ENCODE results near the gene MRAP. TPM values are rescaled to one million over a fixed set of nuclear protein-coding genes. Genes with fewer than 3 reads are reported as not detected.

The MRAP gene
- total and polyA plus RNA-seq, 2 donors from 2014 or later: not detected

DNA sequence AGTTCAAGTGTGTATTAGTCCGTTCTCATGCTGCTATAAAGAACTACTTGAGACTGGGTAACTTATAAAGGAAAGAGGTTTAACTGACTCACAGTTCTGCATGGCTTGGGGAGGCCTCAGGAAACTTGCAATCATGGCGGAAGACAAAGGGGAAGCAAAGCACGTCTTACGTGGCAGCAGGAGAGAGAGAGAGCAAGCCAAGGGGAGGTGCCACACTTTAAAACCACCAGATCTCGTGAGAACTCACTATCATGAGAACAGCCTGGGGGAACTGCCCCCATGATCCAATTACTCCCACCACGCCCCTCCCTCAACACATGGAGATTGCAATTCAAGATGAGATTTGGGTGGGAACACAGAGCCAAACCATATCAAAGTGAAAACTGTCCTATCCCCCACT, 15.7 kb upstream of the MRAP start:
- H3K4me1 ChIP-seq (ENCODE audit: control insufficient read depth in 2 of 3, insufficient read depth in 2 of 3, low read depth in 1 of 3, low read length in 3 of 3): peaks cover 0 to 8% (median 0%) of the 10 kb centered on the region in 3 donors
- no peak for FAIRE-seq
- intact Hi-C loops (cut with DNase I): no loop called here
- no peaks in the 10 kb centered on the region for H3K9me3 ChIP-seq (ENCODE audit: control insufficient read depth in 2 of 3, insufficient read depth in 1 of 3, low read length in 3 of 3)
- no peaks in the 10 kb centered on the region for H3K36me3 ChIP-seq (ENCODE audit: control insufficient read depth in 2 of 3, insufficient read depth in 3 of 3, low read length in 3 of 3)
- H3K9ac ChIP-seq (ENCODE audit: low read length in 3 of 3): no peak overlapping the region
- TF ChIP-seq, protein P1, sequence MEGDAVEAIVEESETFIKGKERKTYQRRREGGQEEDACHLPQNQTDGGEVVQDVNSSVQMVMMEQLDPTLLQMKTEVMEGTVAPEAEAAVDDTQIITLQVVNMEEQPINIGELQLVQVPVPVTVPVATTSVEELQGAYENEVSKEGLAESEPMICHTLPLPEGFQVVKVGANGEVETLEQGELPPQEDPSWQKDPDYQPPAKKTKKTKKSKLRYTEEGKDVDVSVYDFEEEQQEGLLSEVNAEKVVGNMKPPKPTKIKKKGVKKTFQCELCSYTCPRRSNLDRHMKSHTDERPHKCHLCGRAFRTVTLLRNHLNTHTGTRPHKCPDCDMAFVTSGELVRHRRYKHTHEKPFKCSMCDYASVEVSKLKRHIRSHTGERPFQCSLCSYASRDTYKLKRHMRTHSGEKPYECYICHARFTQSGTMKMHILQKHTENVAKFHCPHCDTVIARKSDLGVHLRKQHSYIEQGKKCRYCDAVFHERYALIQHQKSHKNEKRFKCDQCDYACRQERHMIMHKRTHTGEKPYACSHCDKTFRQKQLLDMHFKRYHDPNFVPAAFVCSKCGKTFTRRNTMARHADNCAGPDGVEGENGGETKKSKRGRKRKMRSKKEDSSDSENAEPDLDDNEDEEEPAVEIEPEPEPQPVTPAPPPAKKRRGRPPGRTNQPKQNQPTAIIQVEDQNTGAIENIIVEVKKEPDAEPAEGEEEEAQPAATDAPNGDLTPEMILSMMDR (IDR thresholded peaks at IDR 0.05; ENCODE audit: borderline replicate concordance, extremely low read depth, insufficient read depth): no peak
- no peak overlapping the region for H3K4me3 ChIP-seq (ENCODE audit: low read length in 3 of 3)
- H3K27ac ChIP-seq (ENCODE audit: low read depth in 2 of 2, low read length in 2 of 2): no peak overlapping the region
- H3K27me3 ChIP-seq (ENCODE audit: control insufficient read depth, insufficient read depth, low read length): no peaks in the 10 kb centered on the region
- DNase-seq: no peak

- intact Hi-C loops (cut with DNase I): no loop called here
- DNase-seq: no peak
- TF ChIP-seq, protein P1 (IDR thresholded peaks at IDR 0.05; ENCODE audit: borderline replicate concordance, extremely low read depth, insufficient read depth): no peak
- no peaks in the 10 kb centered on the region for H3K36me3 ChIP-seq (ENCODE audit: control insufficient read depth in 2 of 3, insufficient read depth in 3 of 3, low read length in 3 of 3)
- no peak for FAIRE-seq
- H3K4me1 ChIP-seq (ENCODE audit: control insufficient read depth in 2 of 3, insufficient read depth in 2 of 3, low read depth in 1 of 3, low read length in 3 of 3): no peaks in the 10 kb centered on the region
- no peak overlapping the region for H3K9ac ChIP-seq (ENCODE audit: low read length in 3 of 3)
- H3K27ac ChIP-seq (ENCODE audit: low read depth in 2 of 2, low read length in 2 of 2): no peak overlapping the region
- no peaks in the 10 kb centered on the region for H3K9me3 ChIP-seq (ENCODE audit: control insufficient read depth in 2 of 3, insufficient read depth in 1 of 3, low read length in 3 of 3)
- no peak overlapping the region for H3K4me3 ChIP-seq (ENCODE audit: low read length in 3 of 3)
- H3K27me3 ChIP-seq (ENCODE audit: control insufficient read depth, insufficient read depth, low read length): no peaks in the 10 kb centered on the region
Observed at GRCh38 chr21:32285476-32285875, 13.2 kb upstream of the MRAP start.

GRCh38 chr21:32297449-32297848, 1.2 kb upstream of the MRAP start:
- H3K27ac ChIP-seq (ENCODE audit: low read depth in 2 of 2, low read length in 2 of 2): no peak overlapping the region
- intact Hi-C loops (cut with DNase I): no loop called here
- no peak overlapping the region for H3K4me3 ChIP-seq (ENCODE audit: low read length in 3 of 3)
- no peaks in the 10 kb centered on the region for H3K9me3 ChIP-seq (ENCODE audit: control insufficient read depth in 2 of 3, insufficient read depth in 1 of 3, low read length in 3 of 3)
- H3K27me3 ChIP-seq (ENCODE audit: control insufficient read depth, insufficient read depth, low read length): no peaks in the 10 kb centered on the region
- no peak for FAIRE-seq
- H3K4me1 ChIP-seq (ENCODE audit: control insufficient read depth in 2 of 3, insufficient read depth in 2 of 3, low read depth in 1 of 3, low read length in 3 of 3): no peaks in the 10 kb centered on the region
- H3K9ac ChIP-seq (ENCODE audit: low read length in 3 of 3): no peak overlapping the region
- no peaks in the 10 kb centered on the region for H3K36me3 ChIP-seq (ENCODE audit: control insufficient read depth in 2 of 3, insufficient read depth in 3 of 3, low read length in 3 of 3)
- TF ChIP-seq, protein P1 (IDR thresholded peaks at IDR 0.05; ENCODE audit: borderline replicate concordance, extremely low read depth, insufficient read depth): no peak
- DNase-seq: no peak

DNA sequence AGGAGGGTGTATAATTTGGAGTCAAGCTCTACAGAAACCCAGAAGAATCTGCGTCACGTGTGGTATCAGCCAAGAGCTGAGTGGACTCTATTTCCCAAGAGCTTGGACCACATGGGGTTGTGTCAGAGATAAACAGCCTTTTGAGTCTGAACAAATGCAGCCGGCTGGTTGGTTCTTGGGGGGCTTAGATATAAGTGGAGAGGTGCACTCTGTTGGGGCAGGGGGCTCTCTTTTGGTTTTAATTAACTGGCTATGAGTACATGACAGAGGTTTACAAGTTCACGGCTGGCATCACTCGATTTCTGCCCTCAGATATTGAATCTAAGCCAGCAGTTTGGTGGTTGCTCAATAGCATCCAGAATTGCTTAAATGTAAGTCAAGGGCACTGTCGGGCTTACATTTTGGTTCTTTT, 501 bp upstream of the MRAP start:
- FAIRE-seq (no peak), DNase-seq (no peak)
- Histone ChIP-seq H3K9me3 (ENCODE audit: control insufficient read depth in 2 of 3, insufficient read depth in 1 of 3, low read length in 3 of 3) (no peaks in the 10 kb centered on the region), H3K27me3 (ENCODE audit: control insufficient read depth, insufficient read depth, low read length) (no peaks in the 10 kb centered on the region), H3K4me1 (ENCODE audit: control insufficient read depth in 2 of 3, insufficient read depth in 2 of 3, low read depth in 1 of 3, low read length in 3 of 3) (no peaks in the 10 kb centered on the region), H3K36me3 (ENCODE audit: control insufficient read depth in 2 of 3, insufficient read depth in 3 of 3, low read length in 3 of 3) (no peaks in the 10 kb centered on the region), H3K4me3 (ENCODE audit: low read length in 3 of 3) (no peak overlapping the region), H3K9ac (ENCODE audit: low read length in 3 of 3) (no peak overlapping the region), H3K27ac (ENCODE audit: low read depth in 2 of 2, low read length in 2 of 2) (no peak overlapping the region)
- intact Hi-C loops (cut with DNase I): no loop called here
- TF ChIP-seq, protein P1 (IDR thresholded peaks at IDR 0.05; ENCODE audit: borderline replicate concordance, extremely low read depth, insufficient read depth): no peak
